ENCODE results near the gene CTNNB1.
A peak's percentile ranks its signal among the peaks of the same experiment; 100 is the strongest.

The CTNNB1 gene

GRCh38 chr3:41193794-41194539, 5.3 kb upstream of the CTNNB1 start:
- DNase-seq = no peak

- no peak for DNase-seq
Observed at GRCh38 chr3:41194701-41195100, 4.6 kb upstream of the CTNNB1 start.

GRCh38 chr3:41195946-41196345, 3.4 kb upstream of the CTNNB1 start:
- DNase-seq = no peak

- DNase-seq = no peak
Observed at GRCh38 chr3:41196499-41197410, 2.5 kb upstream of the CTNNB1 start.

- no peak for DNase-seq
Observed at GRCh38 chr3:41198046-41198445, 1.3 kb upstream of the CTNNB1 start.

GRCh38 chr3:41198526-41198925, 779 bp upstream of the CTNNB1 start:
- peak in 1 of 2 donors; percentile 14 for DNase-seq

- DNase-seq = peak; percentile 12 to 38
Observed at GRCh38 chr3:41199866-41200668, 762 bp downstream of the CTNNB1 start.

- DNase-seq = peak; percentile 6 to 15
Observed at GRCh38 chr3:41200669-41201021, 1.3 kb downstream of the CTNNB1 start.

- DNase-seq = no peak
Observed at GRCh38 chr3:41202075-41202833, 2.9 kb downstream of the CTNNB1 start.

- DNase-seq = no peak
Observed at GRCh38 chr3:41202834-41203345, 3.6 kb downstream of the CTNNB1 start.

GRCh38 chr3:41204369-41204768, 5.1 kb downstream of the CTNNB1 start:
- no peak for DNase-seq

- DNase-seq = no peak
Observed at GRCh38 chr3:41205591-41205990, 6.3 kb downstream of the CTNNB1 start.

- DNase-seq = no peak
Observed at GRCh38 chr3:41207355-41207754, 8.1 kb downstream of the CTNNB1 start.

GRCh38 chr3:41208507-41209220, 9.4 kb downstream of the CTNNB1 start:
- DNase-seq = no peak

GRCh38 chr3:41209646-41210045, 10.3 kb downstream of the CTNNB1 start:
- DNase-seq = no peak

- DNase-seq = no peak
Observed at GRCh38 chr3:41210966-41211365, 11.7 kb downstream of the CTNNB1 start.

- DNase-seq = no peak
Observed at GRCh38 chr3:41212088-41212487, 12.8 kb downstream of the CTNNB1 start.

GRCh38 chr3:41213588-41213987, 14.3 kb downstream of the CTNNB1 start:
- no peak for DNase-seq

GRCh38 chr3:41216422-41216821, 17.1 kb downstream of the CTNNB1 start:
- DNase-seq = no peak

GRCh38 chr3:41216993-41217392, 17.7 kb downstream of the CTNNB1 start:
- DNase-seq = no peak

GRCh38 chr3:41219424-41219823, 20.1 kb downstream of the CTNNB1 start:
- DNase-seq = no peak
